ENCODE data around the gene DDX60.
"Not testable (repeated sequence)": the region's sequence is repeated elsewhere in the genome, so short reads cannot be mapped to it uniquely, and the experiment has no call there.

Gene DDX60

GRCh38 chr4:168318266-168318895 lies at the start of gene DDX60:
Gene DDX60 (minus strand): TSS chr4:168318752. CDS start chr4:168311259, 7,493 bp downstream.
- peak; percentile 69 for DNase-seq (ENCODE audit: low spot score)

- DNase-seq (ENCODE audit: low spot score), result no peak
Measured at GRCh38 chr4:168367065-168367464, 48.5 kb upstream of the DDX60 start.

- no peak for DNase-seq (ENCODE audit: low spot score)
Measured at GRCh38 chr4:168362025-168362401, 43.5 kb upstream of the DDX60 start.

- no peak for DNase-seq (ENCODE audit: low spot score)
Measured at GRCh38 chr4:168361365-168362024, 42.9 kb upstream of the DDX60 start.

GRCh38 chr4:168360271-168360670 lies 41.7 kb upstream of the DDX60 start:
- no peak for DNase-seq (ENCODE audit: low spot score)

- no peak for DNase-seq (ENCODE audit: low spot score)
Measured at GRCh38 chr4:168357941-168358340, 39.4 kb upstream of the DDX60 start.

- no peak for DNase-seq (ENCODE audit: low spot score)
Measured at GRCh38 chr4:168353746-168354145, 35.2 kb upstream of the DDX60 start.

GRCh38 chr4:168337550-168337940 lies 19.0 kb upstream of the DDX60 start:
- DNase-seq (ENCODE audit: low spot score), result no peak

GRCh38 chr4:168336837-168337549 lies 18.4 kb upstream of the DDX60 start:
- no peak for DNase-seq (ENCODE audit: low spot score)

GRCh38 chr4:168335621-168336020 lies 17.1 kb upstream of the DDX60 start:
- no peak for DNase-seq (ENCODE audit: low spot score)

GRCh38 chr4:168334053-168334452 lies 15.5 kb upstream of the DDX60 start:
- DNase-seq (ENCODE audit: low spot score), result no peak

GRCh38 chr4:168330575-168330974 lies 12.0 kb upstream of the DDX60 start:
- DNase-seq (ENCODE audit: low spot score), result not testable (repeated sequence)

- DNase-seq (ENCODE audit: low spot score), result no peak
Measured at GRCh38 chr4:168325591-168325990, 7.0 kb upstream of the DDX60 start.

GRCh38 chr4:168321006-168321405 lies 2.5 kb upstream of the DDX60 start:
- no peak for DNase-seq (ENCODE audit: low spot score)

- no peak for DNase-seq (ENCODE audit: low spot score)
Measured at GRCh38 chr4:168319486-168320019, 1.0 kb upstream of the DDX60 start.

GRCh38 chr4:168317621-168318020 lies 931 bp downstream of the DDX60 start:
- DNase-seq (ENCODE audit: low spot score), result no peak

GRCh38 chr4:168309781-168310180 lies 8.8 kb downstream of the DDX60 start:
- no peak for DNase-seq (ENCODE audit: low spot score)

- no peak for DNase-seq (ENCODE audit: low spot score)
Measured at GRCh38 chr4:168308912-168309311, 9.6 kb downstream of the DDX60 start.

- DNase-seq (ENCODE audit: low spot score), result no peak
Measured at GRCh38 chr4:168306476-168306875, 12.1 kb downstream of the DDX60 start.

- DNase-seq (ENCODE audit: low spot score), result no peak
Measured at GRCh38 chr4:168304744-168305459, 13.7 kb downstream of the DDX60 start.

GRCh38 chr4:168303430-168303829 lies 15.1 kb downstream of the DDX60 start:
- DNase-seq (ENCODE audit: low spot score), result not testable (repeated sequence)

GRCh38 chr4:168293386-168293975 lies 25.1 kb downstream of the DDX60 start:
- no peak for DNase-seq (ENCODE audit: low spot score)
